HEK293T (cell line): ENCODE data around the gene ARHGAP27.

Source experiments
- CTCF ChIA-PET: fragments of 350-600 bp; formaldehyde crosslinking; extraction: SDS; loops from one replicate; lab custom pipeline; 2021; ENCODE audit warnings: antibody characterized with exemption, inconsistent platforms; lab: Yijun Ruan, JAX
- POLR2A ChIA-PET: fragments of 350-600 bp; formaldehyde crosslinking; extraction: SDS; loops from one replicate; lab custom pipeline; 2020; ENCODE audit warnings: antibody characterized with exemption, inconsistent platforms; lab: Yijun Ruan, JAX
- DNase-seq: peaks from one replicate; pipeline ENCODE4 v3.0.0; 2012; ENCODE audit warnings: mixed read lengths; ENCODE audit errors: extremely low spot score
- ARNT ChIP-seq: fragments of 450-650 bp; IDR thresholded peaks from 2 replicates; pipeline ENCODE4 v1.6.1; 2017; ENCODE audit warnings: mild to moderate bottlenecking
- BHLHE40 ChIP-seq: fragments of 450-650 bp; IDR thresholded peaks from 2 replicates; pipeline ENCODE4 v1.6.1; 2016; ENCODE audit warnings: mild to moderate bottlenecking, moderate library complexity, borderline replicate concordance
- CTBP1 ChIP-seq: fragments of 450-650 bp; IDR thresholded peaks from 2 replicates; pipeline ENCODE4 v1.6.1; 2016; ENCODE audit warnings: borderline replicate concordance
- ELF4 ChIP-seq: fragments of 450-650 bp; IDR thresholded peaks from 2 replicates; pipeline ENCODE4 v1.6.1; 2017; ENCODE audit warnings: antibody characterized with exemption
- FOXA1 ChIP-seq: fragments of 450-650 bp; IDR thresholded peaks from 2 replicates; pipeline ENCODE4 v1.6.1; 2016; ENCODE audit warnings: mild to moderate bottlenecking
- FOXK2 ChIP-seq: fragments of 450-650 bp; IDR thresholded peaks from 2 replicates; pipeline ENCODE4 v1.6.1; 2016; ENCODE audit warnings: mild to moderate bottlenecking
- FOXM1 ChIP-seq: fragments of 450-650 bp; IDR thresholded peaks from 2 replicates; pipeline ENCODE4 v1.6.1; 2017; ENCODE audit warnings: mild to moderate bottlenecking, borderline replicate concordance
- HDGF ChIP-seq: fragments of 450-650 bp; IDR thresholded peaks from 2 replicates; pipeline ENCODE4 v1.6.1; 2017; ENCODE audit warnings: antibody characterized with exemption, borderline replicate concordance
- L3MBTL2 ChIP-seq: fragments of 450-650 bp; conservative IDR thresholded peaks from 2 replicates; pipeline ENCODE4 v1.6.1; 2016; ENCODE audit warnings: mild to moderate bottlenecking
- LEF1 ChIP-seq: fragments of 450-650 bp; IDR thresholded peaks from 2 replicates; pipeline ENCODE4 v1.6.1; 2017; ENCODE audit warnings: mild to moderate bottlenecking, borderline replicate concordance
- NFRKB ChIP-seq: fragments of 450-650 bp; IDR thresholded peaks from 2 replicates; pipeline ENCODE4 v1.6.1; 2016; ENCODE audit warnings: mild to moderate bottlenecking, moderate library complexity
- SP1 ChIP-seq: fragments of 450-650 bp; IDR thresholded peaks from 2 replicates; pipeline ENCODE4 v1.6.1; 2017
- SUZ12 ChIP-seq: fragments of 450-650 bp; IDR thresholded peaks from 2 replicates; pipeline ENCODE4 v1.6.1; 2016; ENCODE audit warnings: mild to moderate bottlenecking
- TARDBP ChIP-seq: fragments of 450-650 bp; IDR thresholded peaks from 2 replicates; pipeline ENCODE4 v1.6.1; 2016
- ZNF384 ChIP-seq: fragments of 450-650 bp; IDR thresholded peaks from 2 replicates; pipeline ENCODE4 v1.6.1; 2016
- TF ChIP-seq, protein P1 (sequence below): fragments of 450-650 bp; IDR thresholded peaks from 2 replicates; pipeline ENCODE4 v1.6.1; 2016

ARHGAP27 gene

DNA sequence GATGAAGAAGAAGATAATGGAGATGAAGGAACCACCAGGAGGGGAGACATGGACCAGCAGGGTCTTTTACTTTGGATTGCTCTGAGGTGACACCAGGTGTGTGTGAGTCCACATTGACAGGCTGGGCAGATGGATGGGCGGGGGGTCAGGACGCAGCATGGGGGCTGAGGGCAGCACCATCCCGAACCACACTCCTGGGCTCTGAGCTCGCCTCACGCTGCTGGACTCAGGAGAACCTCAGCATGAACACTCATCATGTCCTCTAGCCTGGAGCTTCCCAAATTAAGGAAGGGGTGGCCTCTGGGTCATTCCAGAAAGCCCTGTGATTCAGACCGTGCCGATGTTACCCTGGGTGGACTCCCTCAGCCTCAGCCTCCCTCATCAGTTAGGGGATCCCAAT, 65.5 kb downstream of the ARHGAP27 start:
- DNase-seq, result peak; percentile 5
- TF ChIP-seq LEF1, result no peak
- TF ChIP-seq FOXK2, result no peak
- TF ChIP-seq ARNT, result no peak
- TF ChIP-seq NFRKB, result no peak
- TF ChIP-seq L3MBTL2, result no peak
- no peak for TF ChIP-seq ELF4
- no peak for TF ChIP-seq BHLHE40
- no peak for TF ChIP-seq FOXA1
- TF ChIP-seq FOXM1, result no peak
- no peak for TF ChIP-seq CTBP1
- TF ChIP-seq, protein P1, sequence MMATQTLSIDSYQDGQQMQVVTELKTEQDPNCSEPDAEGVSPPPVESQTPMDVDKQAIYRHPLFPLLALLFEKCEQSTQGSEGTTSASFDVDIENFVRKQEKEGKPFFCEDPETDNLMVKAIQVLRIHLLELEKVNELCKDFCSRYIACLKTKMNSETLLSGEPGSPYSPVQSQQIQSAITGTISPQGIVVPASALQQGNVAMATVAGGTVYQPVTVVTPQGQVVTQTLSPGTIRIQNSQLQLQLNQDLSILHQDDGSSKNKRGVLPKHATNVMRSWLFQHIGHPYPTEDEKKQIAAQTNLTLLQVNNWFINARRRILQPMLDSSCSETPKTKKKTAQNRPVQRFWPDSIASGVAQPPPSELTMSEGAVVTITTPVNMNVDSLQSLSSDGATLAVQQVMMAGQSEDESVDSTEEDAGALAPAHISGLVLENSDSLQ, result no peak
- TF ChIP-seq SUZ12, result no peak
- TF ChIP-seq HDGF, result no peak
- TF ChIP-seq ZNF384, result no peak
- no peak for TF ChIP-seq TARDBP
- CTCF ChIA-PET, result interaction anchor here (1.6 kb wide), 1 partner anchor 90 kb away, joined by 3 read pairs; no protein-coding TSS in a partner anchor
- POLR2A ChIA-PET, result interaction anchor here (2.2 kb wide), 1 partner anchor 50 kb away, joined by 7 read pairs; the partner anchor contains the start of gene MAP3K14

DNA sequence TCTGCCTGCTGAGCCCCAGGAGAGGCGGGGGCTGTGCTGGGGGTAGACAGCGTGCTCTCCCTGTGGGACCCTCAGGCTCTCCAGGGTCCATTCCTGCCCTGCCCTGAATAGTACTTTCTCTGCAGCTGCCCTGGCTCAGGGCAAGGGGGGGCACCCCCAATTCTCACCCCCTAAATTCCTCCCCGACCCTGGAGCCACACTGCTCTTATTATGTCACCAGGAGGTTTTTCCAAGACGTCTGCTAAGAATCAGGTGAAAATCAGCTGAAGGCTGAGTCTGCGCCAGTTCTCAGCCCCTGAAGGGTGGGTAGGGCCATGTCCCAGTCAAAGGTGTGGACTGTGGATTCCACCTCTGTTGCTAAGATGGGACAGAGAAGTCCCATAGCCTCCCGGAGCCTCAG, 66.0 kb downstream of the ARHGAP27 start:
- TF ChIP-seq LEF1, result no peak
- TF ChIP-seq FOXK2, result no peak
- TF ChIP-seq ELF4, result no peak
- TF ChIP-seq FOXA1, result no peak
- no peak for TF ChIP-seq CTBP1
- TF ChIP-seq, protein P1, result no peak
- POLR2A ChIA-PET, result interaction anchor here (0.9 to 2.2 kb wide), 2 partner anchors 12 to 49 kb away, joined by 3 to 7 read pairs; partner anchors contain the start of gene MAP3K14
- CTCF ChIA-PET, result interaction anchor here (0.6 to 1.6 kb wide), 2 partner anchors 89 to 90 kb away, joined by 3 to 6 read pairs; no protein-coding TSS in a partner anchor
- DNase-seq, result no peak

DNA sequence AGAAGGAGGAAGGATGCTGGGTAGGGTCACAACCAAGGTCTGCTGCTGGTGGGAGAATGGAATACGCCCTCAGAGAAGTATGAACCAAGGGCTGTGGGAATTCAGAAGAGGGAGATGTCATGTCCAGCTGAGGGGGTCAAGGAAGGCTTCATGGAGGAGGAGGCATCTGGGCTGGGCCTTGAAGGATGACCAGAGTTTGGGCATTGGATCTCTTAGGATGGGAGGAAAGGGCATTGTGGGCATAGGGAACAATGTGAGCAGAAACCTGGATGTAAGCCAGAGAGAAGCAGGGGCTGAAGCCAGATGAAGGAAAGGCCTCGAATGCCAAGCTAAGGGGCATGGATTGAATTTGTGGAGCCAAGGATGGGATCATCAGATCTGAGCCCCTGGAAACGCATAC, 66.6 kb downstream of the ARHGAP27 start:
- DNase-seq, result peak; percentile 2
- CTCF ChIA-PET, result interaction anchor here (0.6 kb wide), 1 partner anchor 90 kb away, joined by 6 read pairs; no protein-coding TSS in a partner anchor
- POLR2A ChIA-PET, result interaction anchor here (0.9 to 2.2 kb wide), 2 partner anchors 11 to 49 kb away, joined by 3 to 7 read pairs; partner anchors contain the start of gene MAP3K14
- TF ChIP-seq TARDBP (no peak), NFRKB (no peak), ZNF384 (no peak), FOXM1 (no peak)

DNA sequence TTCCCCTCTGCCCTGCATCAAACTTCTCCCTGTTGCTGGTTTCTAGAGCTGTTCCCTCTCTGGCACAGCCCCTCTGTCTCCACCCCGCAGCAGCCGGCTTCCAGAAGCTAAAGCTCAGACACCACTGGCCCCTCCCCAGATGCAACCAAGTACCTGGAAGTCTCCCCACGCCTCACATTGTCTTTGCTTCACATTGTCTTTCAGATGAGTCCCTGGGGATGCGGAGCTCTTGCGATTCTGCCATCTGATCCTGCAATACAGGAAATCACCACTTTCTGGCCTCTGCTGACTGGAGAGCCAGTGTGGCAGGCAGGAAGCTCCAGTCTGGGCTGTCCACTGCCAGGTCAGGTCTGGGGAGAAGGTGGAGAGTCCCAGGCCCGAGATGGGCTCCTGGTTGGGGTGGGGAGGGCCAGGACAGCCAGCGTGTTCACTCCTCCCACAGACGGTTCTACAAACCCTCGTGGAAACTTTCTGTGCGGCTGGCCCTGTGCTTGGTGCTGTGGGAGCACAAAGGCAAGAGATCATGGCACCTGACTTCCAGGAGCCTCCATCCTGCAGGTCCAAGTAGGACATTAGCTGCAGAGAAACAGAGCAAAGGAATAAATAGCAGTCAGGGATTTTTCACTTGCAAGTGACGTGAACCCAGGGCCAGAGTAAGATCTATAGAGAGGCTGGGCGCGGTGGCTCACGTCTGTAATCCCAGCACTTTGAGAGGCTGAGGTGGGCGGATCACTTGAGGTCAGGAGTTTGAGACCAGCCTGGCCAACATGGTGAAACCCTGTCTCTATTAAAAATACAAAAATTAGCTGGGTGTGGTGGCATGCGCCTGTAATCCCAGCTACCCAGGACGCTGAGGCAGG, 67.9 kb downstream of the ARHGAP27 start:
- POLR2A ChIA-PET, result interaction anchor here (0.8 to 2.2 kb wide), 2 partner anchors 26 to 47 kb away, joined by 3 to 7 read pairs; partner anchors contain the start of gene MAP3K14
- DNase-seq, result peak; percentile 30

DNA sequence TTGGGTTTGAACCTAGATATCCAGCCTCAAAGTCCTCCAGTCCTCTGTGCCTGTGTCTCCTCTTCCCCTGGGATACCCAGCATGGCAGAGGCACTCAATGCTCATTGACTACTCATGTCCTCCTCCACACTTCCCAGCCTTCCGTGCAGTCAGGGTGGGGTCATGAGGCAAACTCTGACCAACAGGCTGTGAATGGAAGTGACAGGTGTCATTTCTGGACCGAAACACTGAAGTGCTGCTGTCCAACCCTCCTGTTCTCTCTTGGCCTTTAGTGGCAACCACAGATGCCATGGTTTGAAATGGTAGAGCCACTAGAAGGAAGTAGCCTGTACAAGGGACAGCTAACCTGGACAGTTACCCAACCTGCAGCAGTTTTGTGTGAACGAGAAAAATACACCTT, 69.2 kb downstream of the ARHGAP27 start:
- ChIA-PET POLR2A (no interaction called here), CTCF (no interaction called here)
- no peak for TF ChIP-seq FOXK2
- peak; percentile 2 for DNase-seq

More for the DNA sequence above, 67.9 kb downstream of the ARHGAP27 start:
- TF ChIP-seq FOXA1, result no peak
- TF ChIP-seq ELF4, result no peak
- no peak for TF ChIP-seq BHLHE40
- TF ChIP-seq HDGF, result no peak
- no peak for TF ChIP-seq ARNT
- no peak for TF ChIP-seq TARDBP
- TF ChIP-seq ZNF384, result no peak
- TF ChIP-seq SP1, result no peak
- CTCF ChIA-PET, result interaction anchor here (0.6 to 1.0 kb wide), 4 partner anchors 9 to 89 kb away, joined by 3 to 4 read pairs (median 3); no protein-coding TSS in a partner anchor

DNA sequence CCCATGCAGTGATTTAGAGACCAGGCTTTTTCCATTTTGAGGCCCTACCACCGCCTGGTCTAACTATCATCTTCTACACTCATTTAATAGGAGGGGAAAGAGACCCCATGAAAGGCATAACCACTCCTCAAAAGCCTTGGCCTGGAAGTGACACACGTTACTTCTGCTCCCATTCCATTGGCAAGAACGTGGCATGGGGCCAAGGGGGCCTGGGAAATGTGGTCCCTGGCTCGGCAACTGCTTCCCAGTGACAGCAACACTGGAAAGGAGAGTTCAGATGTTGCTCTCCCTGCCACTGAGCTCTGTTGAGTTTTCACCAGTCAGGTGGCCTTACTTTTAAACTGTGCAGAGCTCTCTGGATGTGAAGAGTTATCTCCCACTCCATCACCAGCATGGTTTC, 70.7 kb downstream of the ARHGAP27 start:
- POLR2A ChIA-PET, result no interaction called here
- CTCF ChIA-PET, result interaction anchor here (0.6 kb wide), 1 partner anchor 97 kb away, joined by 3 read pairs; no protein-coding TSS in a partner anchor
- TF ChIP-seq FOXK2 (no peak), ZNF384 (no peak), LEF1 (no peak), FOXA1 (no peak), BHLHE40 (no peak), TARDBP (no peak), FOXM1 (no peak), NFRKB (no peak)
- peak; percentile 3 for DNase-seq

DNA sequence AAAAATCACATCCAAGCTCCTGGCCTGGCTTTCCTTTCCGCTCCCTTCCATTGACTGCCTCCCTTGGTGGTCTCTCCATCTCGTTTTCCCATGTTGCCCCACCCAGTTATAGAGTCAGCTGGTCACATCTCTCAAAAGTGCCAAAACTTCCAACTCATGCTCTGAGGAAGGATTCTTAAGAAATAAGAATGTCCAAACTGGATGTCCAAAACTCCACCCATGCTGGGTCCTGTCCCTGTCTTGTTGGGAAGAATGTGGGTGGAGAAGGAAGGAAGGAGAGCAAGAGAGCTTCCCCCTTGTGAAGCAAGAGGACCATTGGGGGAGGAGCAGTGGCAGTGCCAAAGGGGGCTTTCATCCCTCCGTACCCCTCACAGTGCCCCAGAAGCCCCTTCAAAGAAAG, 71.2 kb downstream of the ARHGAP27 start:
- ChIA-PET POLR2A (interaction anchor here (1.2 kb wide), 1 partner anchor 10 kb away, joined by 4 read pairs; no protein-coding TSS in a partner anchor), CTCF (interaction anchor here (0.6 kb wide), 1 partner anchor 96 kb away, joined by 3 read pairs; no protein-coding TSS in a partner anchor)
- TF ChIP-seq SP1 (no peak), SUZ12 (no peak), FOXM1 (no peak), CTBP1 (no peak), FOXK2 (no peak), FOXA1 (no peak), ZNF384 (no peak), BHLHE40 (no peak), ARNT (no peak), TARDBP (no peak), ELF4 (no peak), NFRKB (no peak), L3MBTL2 (no peak)
- TF ChIP-seq, protein P1, result no peak
- peak; percentile 1 for DNase-seq
